Epithelial cell of esophagus (primary cell): Measurements from ENCODE around the gene PEMT.

Experiments
- DNase-seq: peaks from one replicate; pipeline ENCODE4 v3.0.0; 2010; ENCODE audit warnings: low read depth
- H3K4me3 ChIP-seq: 2 replicates; pipeline ENCODE4 v1.5.1; 2011; ENCODE audit warnings: mild to moderate bottlenecking, low read length, control low read depth
- CTCF ChIP-seq: IDR thresholded peaks from 2 replicates; pipeline ENCODE4 v1.5.1; 2011; ENCODE audit warnings: low read depth, mild to moderate bottlenecking, low read length, control low read depth, inconsistent platforms; ENCODE audit not compliant: insufficient read depth; ENCODE audit errors: missing control alignments

Gene PEMT

DNA sequence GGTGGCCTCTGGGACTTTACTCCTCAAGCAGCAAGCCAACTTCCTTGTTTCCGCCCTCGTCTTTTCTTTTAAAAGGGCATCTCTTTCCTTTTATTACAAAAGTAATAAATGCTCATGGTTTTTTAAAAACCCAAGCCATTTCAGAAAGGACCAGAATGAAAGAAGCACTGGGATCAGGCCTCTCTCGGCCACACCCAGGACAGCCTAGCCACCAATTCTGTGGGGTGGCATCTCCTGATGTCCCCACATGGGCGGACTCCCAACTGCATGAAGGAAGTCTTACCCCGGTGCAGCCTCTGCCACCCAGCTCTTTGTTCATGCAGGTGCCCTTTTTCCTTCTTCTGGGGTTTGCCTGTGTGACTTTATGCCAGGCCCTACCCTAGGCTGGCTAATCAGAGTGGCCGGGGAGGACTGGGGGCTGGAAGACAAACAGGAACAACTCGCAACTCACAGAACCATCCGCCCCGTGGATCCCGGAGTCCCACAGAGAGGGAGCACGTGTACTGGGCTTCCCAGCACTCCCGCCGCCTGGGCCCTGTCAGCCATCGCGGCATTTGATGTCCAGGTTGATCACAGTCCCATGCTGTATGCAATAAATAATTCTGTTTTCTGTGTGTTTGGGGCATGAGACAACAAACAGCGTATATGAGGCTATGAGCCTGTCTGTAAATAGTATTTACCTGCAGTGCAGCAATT lies 92.8 kb downstream of the PEMT start:
- H3K4me3 ChIP-seq: no peak overlapping the region
- DNase-seq: no peak
- no peak for TF ChIP-seq CTCF

DNA sequence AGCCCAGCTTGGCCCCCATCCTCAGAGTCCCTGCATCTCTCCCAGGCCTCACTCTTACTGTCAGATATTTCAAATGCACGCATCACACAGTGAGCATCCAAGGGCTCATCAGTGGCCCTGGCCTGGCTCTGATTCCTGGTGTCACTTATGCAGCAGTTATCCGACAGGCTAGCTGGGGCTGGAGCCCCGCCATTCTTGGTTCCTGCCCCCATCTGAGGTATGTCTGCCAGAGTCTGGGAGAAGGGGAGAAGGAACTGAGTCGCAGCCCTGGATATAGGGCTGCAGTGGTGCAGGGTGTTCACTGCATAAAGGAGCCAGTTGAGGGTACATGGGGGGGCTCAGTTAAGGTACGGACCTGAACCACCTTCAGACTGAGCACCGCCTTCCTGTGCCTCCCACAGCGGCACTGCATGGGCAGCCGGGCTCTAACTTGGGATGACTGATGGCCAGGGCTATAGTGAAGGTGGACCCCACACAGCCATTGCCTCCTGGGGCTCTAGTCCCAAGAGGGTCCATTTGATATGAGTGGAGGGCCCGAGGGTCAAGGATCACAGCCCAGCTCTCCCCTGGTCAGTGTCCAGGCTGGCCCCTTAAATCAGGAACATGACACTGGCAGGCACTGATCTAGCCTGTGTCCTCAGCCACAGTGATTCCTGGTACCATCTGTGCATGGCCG lies 93.5 kb downstream of the PEMT start:
- no peak overlapping the region for H3K4me3 ChIP-seq
- TF ChIP-seq CTCF: no peak
- no peak for DNase-seq

GRCh38 chr17:17497065-17497844 lies 94.3 kb downstream of the PEMT start:
- H3K4me3 ChIP-seq: no peak overlapping the region
- DNase-seq: no peak
- TF ChIP-seq CTCF: no peak

GRCh38 chr17:17496189-17497064 lies 95.1 kb downstream of the PEMT start, which contains the start of gene RASD1:
RASD1 (minus strand) TSS chr17:17496395; CDS start chr17:17496181, 214 bp downstream.
- peak within 1 kb of the TSS; percentile 56 for H3K4me3 ChIP-seq
- DNase-seq: peak; percentile 90

DNA sequence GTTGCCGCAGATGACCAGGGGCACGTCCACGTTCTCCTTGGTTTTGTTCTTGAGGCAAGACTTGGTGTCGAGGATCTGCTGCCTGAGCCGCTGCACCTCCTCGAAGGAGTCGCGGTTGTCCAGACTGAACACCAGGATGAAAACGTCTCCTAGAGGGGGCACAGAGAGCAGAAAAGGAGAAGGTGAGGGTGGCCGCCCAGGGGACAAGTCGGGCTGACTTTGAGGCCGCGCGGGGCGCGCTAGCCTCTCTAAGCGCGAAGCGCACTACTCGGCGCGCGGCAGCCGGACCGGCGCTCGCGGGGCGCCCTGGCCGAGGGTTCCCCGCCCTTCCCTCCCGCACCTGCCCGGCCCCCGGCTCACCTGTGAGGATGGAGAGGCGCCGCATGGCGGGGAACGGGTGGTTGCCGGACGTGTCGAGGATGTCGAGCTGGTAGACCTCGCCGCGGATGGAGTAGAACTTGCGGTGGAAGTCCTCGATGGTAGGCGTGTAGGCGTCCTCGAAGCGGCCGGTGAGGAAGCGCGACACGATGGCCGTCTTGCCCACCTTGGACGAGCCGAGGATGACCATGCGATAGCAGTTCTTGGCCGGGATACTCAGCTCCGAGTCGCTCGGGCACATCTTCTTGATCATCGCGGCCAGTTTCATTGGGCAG lies 95.8 kb downstream of the PEMT start:
- peak; percentile 37 for DNase-seq
- TF ChIP-seq CTCF: no peak
- peak overlapping the region; percentile 21 for H3K4me3 ChIP-seq

More at GRCh38 chr17:17496189-17497064, 95.1 kb downstream of the PEMT start, which contains the start of gene RASD1:
- TF ChIP-seq CTCF: peak; percentile 39
